Measurements from ENCODE around the gene ILK. TPM values are rescaled to one million over a fixed set of nuclear protein-coding genes. Genes with fewer than 3 reads are reported as not detected.
A peak's percentile ranks its signal among the peaks of the same experiment; 100 is the strongest.

ILK gene
- total and polyA plus RNA-seq, 10 of the 15 experiments (the other 5 are each of a cell fraction or from before 2014, with no cell fraction given): 51.8 to 163 (median 92.0) TPM

DNA sequence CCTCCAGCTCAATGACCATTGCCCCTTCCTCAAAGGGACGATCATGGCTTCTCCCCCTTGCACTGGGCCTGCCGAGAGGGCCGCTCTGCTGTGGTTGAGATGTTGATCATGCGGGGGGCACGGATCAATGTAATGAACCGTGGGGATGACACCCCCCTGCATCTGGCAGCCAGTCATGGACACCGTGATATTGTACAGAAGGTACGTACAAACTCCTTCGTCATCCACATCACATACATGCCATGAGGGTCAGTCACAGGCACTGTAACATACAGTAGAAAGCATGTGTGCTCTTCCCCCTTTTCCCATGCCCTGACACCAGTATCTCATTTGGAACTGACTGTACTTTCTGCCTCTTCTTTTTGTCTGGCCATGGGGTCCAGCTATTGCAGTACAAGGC, 4.4 kb downstream of the ILK start (continued):
- TF ChIP-seq E4F1 (IDR thresholded peaks at IDR 0.05; ENCODE audit: borderline replicate concordance, partially characterized antibody): no peak
- TF ChIP-seq SREBF1 (IDR thresholded peaks at IDR 0.05; ENCODE audit: low read length): no peak
- no peak for TF ChIP-seq IKZF2 (IDR thresholded peaks at IDR 0.05)
- TF ChIP-seq NRF1 (conservative IDR thresholded peaks at IDR 0.05; ENCODE audit: low read depth, low read length): no peak

DNA sequence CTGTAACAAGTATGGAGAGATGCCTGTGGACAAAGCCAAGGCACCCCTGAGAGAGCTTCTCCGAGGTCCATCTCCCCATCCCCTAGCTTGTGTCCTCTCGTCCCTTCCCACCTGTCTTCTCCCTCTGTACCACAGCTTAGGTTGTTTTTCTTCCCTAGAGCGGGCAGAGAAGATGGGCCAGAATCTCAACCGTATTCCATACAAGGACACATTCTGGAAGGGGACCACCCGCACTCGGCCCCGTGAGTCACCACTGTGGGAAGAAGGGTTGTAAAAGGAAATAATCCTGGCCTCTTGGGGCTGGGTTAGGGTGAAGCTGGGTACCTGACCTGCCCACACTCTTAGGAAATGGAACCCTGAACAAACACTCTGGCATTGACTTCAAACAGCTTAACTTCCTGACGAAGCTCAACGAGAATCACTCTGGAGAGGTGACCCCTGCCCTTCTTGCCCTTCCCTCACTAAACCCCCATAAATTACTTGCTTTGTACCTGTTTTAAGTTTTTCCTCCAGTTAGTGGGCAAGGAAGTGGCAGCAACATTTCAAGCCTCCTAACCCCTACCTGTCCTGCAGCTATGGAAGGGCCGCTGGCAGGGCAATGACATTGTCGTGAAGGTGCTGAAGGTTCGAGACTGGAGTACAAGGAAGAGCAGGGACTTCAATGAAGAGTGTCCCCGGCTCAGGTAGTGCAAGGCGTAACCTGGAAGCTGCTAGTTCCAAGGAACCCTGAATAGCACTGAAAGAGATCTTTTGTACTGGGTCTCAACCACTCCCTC, 5.3 kb downstream of the ILK start:
- Histone ChIP-seq H3K27me3 (replicated peaks in 1 of 2; ENCODE audit: control insufficient read depth in 2 of 2, insufficient read depth in 2 of 2, low read length in 1 of 2) (no peaks in the 10 kb centered on the region), H3K79me2 (ENCODE audit: control insufficient read depth, insufficient read depth, low read length) (peaks cover 56% of the 10 kb centered on the region), H3K4me3 (no peak overlapping the region), H3K36me3 (ENCODE audit: control insufficient read depth in 2 of 2, insufficient read depth in 2 of 2, low read length in 1 of 2) (peaks cover 23 to 28% of the 10 kb centered on the region in 2 experiments), H3K4me2 (ENCODE audit: control insufficient read depth, insufficient read depth) (no peak overlapping the region), H3K9ac (ENCODE audit: control insufficient read depth, insufficient read depth, low read length) (no peak overlapping the region), H2AFZ (ENCODE audit: control insufficient read depth, low read depth, low read length) (no peak overlapping the region), H3K27ac (ENCODE audit: control insufficient read depth, insufficient read depth) (no peak overlapping the region), H4K20me1 (ENCODE audit: control insufficient read depth, insufficient read depth) (no peaks in the 10 kb centered on the region), H3K9me3 (replicated peaks; ENCODE audit: control insufficient read depth, insufficient read depth, low read length) (no peaks in the 10 kb centered on the region), H3K4me1 (ENCODE audit: control insufficient read depth, insufficient read depth, low read length) (peaks cover 38% of the 10 kb centered on the region)
- ATAC-seq (no peak), FAIRE-seq (no peak), DNase-seq (ENCODE audit: low read depth, low spot score) (no peak)
- BruUV-seq (replicated peaks): no TSS peak
- in situ Hi-C loops (cut with MboI) (loop anchor here (5.0 kb wide), 1 partner anchor 127 kb away; the partner anchor contains the start of genes ARFIP2 and TIMM10B), intact Hi-C loops (cut with micrococcal nuclease; ENCODE audit: unreplicated experiment) (loop anchor here (10.0 kb wide), 1 partner anchor 224 kb away; no protein-coding TSS in a partner anchor)
- 98% methylated on average over 14 of the region's 14 CpGs for whole genome bisulfite sequencing (ENCODE audit: insufficient coverage, insufficient replicate concordance, low lambda C conversion rate, missing lambda C conversion rate)
- ChIA-PET RAD21 (ENCODE audit: unreplicated experiment) (interaction anchor here (0.9 kb wide), 1 partner anchor 10 kb away, joined by 6 read pairs; the partner anchor contains the start of gene TPP1), SMC1A (ENCODE audit: uncharacterized antibody, unreplicated experiment) (interaction anchor here (2.6 kb wide), 1 partner anchor 9 kb away, joined by 19 read pairs; the partner anchor contains the start of gene TPP1), CTCF (interaction anchor here (2.5 to 3.6 kb wide), 2 partner anchors 9 to 74 kb away, joined by 22 to 26 read pairs; partner anchors contain the start of genes MRPL17 and TPP1), POLR2A (interaction anchor here (1.6 to 7.2 kb wide), 2 partner anchors 12 to 75 kb away, joined by 4 to 85 read pairs; partner anchors contain the start of genes MRPL17 and TPP1)
- no peak for TF ChIP-seq ETV6 (conservative IDR thresholded peaks at IDR 0.05 in 1 of 2, IDR thresholded peaks at IDR 0.05 in 1 of 2; ENCODE audit: borderline replicate concordance in 1 of 2, low read depth in 1 of 2)
- 0 out of 2 replicates have a peak, but pooled peaks have one; percentile 11 for TF ChIP-seq PML (IDR thresholded peaks at IDR 0.05; ENCODE audit: low read length)

All from GM12878 (cell line).